Activated CD4-positive, alpha-beta T cell treated with anti-CD3 and anti-CD28 coated beads, Interleukin-2, amount 50 U/mL, for 16 hours (primary cell): Measurements from ENCODE around the gene MATN1.

Experiments
- DNase-seq: peaks from one replicate; pipeline ENCODE4 v3.0.0-alpha.2; 2020

MATN1 gene

DNA sequence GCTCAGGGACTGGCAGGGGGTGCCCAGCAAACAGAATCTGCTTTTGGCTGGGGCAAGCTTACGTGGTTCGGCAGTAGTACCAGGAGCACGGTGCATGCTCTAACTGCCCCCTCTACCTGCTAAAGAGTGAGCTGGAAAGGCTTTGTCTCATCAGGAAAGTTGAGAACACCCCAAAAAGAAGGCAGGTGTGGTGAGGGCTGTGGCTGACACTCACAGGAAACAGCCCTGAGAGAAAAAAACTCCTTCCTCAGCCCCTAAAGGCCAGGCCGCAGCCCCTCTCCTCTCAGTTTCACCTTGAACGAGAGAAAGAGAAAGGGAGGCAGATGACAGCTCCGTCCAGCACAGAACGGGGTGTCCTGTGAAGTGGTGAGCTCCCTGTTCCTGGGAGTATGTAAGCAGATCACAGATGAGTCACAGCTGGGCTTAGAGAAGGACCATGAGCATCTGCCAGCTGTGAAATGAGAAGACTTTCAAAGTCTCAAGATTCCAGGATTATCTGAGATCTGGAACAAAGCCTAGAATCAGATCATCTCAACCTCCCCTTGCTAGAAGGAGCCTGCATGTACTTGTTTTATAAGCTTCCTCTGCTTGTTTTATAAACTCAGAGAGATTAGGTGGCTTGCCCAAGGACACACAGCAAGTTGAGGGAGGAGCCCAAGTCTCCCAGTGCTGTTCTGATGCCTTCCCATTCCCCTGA lies 20.8 kb upstream of the MATN1 start:
- peak; percentile 56 for DNase-seq

DNA sequence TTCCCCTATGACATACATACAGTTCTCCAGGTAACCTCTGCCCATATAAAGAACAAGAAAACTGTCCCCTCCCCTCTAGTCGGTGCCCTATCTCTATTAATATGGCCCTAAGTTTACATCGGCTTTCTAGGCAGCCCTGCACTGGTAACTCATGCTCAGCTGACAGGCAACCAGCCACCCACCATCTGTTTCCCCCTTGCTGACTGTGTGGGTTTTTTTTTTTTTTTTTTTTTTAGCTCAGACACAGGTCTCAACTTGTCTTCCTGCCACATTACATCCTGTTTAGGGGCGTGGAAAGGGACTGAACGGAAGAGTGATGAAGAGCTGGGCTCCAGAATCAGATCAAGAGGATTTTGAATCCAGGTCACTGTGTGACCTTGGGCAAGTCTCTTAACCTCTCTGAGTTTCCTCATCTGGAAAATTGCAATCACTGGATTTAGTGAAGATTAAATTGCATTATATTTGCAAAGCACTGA lies 20.2 kb upstream of the MATN1 start:
- peak; percentile 85 for DNase-seq

DNA sequence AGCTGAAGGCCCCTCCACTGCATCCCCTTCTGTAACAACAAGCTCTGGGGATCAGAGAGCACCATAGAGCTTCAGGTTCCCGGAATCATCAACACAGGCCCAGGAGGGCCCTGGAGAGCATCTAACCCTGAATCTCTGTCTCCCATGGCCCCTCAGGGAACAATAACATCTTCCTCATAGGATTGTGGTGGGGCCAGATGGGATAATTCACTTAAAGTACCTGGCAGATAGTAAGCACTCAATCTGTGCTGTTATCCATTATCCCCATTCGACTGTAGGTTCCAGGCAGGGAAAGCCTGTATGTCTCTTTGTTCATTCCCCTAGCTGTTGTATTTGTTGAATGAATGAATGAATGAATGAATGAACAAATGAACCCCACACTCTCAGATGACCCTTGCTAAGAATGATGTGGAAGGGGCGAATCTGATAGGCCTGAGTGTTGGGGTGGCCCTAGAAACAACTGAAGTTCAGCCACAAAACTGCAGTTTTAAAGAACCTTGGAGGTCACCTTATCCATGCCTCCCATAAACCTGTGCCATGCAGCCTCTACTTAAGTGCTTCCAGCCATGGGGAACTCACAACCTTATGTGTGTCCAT lies 19.7 kb upstream of the MATN1 start:
- no peak for DNase-seq

DNA sequence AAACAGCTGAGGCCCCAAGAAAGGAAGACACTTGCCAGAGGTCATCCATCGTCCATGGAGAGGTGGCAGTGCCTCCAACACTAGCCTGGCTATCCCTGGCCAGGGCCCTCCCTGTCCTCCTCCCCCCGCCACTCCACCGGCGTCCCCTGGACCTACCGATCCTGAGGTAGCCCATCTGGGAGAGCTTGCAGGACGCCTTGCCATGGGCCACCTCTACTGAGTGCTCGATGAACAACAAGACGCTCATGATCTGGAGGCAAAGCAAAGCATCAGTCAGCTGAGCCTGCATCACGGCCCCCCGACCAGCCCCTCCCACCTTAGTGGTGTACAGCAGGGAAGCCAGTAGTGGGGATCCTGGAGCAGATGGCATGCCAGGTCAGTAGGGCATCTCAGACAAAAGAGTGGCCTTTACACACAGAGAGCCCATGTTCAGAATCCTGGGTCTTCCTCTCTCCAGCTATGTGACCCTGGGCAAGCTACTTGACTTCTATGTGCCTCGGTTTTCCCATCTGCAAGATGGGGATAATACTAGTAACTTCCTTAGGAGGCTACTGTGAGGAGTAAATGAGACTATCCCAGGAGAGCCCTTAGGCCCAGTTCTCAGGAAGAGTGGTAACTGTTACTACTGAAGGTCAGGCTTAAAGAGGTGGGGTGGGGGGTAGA lies 19.0 kb upstream of the MATN1 start:
- DNase-seq: no peak

DNA sequence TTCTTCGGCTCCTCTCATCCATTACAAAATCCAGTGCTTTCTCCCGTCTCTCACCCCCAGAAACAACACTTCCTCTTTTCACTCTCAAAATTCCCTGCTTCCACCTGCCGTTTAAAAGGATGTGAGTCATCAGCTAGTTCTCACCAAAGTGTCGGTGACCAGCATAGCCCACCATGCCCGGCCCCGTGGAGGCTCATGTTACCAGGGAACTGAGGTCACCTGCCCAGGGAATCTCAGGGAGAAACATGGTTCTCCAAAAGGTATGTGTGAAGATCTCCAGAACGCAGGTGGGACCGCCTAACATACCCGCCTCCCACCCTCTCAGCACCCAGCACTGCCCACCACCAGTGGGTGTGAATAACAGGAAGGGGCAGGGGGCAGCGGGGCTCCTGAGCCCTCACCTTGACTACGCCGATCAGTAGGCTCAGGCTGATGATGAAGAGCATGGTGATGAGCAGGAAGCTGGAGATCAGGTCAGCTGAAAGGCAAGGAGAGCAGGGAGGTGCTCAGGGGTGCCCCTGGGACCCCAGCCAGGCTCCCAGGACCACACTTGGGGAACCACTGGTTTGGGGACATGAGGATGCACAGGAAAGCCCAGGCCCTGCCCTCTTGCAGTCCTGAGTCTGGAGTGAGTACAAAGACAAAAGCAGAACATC lies 18.0 kb upstream of the MATN1 start:
- DNase-seq: no peak

DNA sequence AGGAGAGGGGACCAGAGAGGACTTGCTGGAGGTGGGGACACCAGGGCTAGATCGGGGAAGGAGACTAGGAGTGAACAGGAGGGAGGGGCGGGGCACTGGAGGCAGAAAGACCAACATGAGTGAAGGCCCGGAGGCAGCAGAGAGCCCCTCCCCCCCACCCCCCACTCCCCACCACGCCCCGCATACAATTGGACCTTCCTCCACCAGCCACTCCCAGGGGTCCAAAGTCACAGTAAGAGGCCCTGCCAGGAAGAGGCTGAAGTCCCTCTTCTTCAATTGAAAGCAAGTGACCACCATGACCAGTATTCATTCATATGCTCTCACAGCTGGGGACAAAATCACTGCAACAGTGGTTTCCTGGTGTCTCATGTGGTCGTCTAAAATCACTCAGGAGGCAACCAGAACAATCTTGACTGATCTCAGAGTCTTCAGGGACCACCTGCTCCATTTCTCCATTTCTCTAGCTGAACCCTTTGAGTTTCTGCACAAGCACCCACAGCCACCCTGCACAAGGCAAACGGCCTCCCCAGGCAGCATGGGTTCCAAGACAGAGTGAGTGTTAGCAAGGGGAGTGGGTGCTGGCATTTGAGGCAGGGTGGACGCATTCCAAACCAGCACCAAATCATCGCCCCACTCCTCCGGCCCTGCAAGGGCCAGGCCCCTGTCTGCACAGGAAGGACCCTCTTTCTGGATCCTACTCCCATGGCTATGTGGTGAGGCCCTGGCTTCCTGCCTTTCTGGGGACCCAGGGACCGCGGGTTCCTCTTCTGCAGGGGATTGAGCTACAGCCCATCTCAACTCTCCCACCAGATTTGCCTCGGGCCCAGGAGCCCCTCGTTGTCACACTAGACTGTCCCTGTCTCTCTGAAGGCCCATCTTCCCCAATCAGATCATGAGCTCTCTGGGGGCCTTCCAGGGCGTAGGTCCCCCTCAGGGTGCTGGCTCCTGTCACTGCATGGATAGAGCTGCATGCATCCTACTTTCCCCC lies 17.2 kb upstream of the MATN1 start:
- DNase-seq: no peak

DNA sequence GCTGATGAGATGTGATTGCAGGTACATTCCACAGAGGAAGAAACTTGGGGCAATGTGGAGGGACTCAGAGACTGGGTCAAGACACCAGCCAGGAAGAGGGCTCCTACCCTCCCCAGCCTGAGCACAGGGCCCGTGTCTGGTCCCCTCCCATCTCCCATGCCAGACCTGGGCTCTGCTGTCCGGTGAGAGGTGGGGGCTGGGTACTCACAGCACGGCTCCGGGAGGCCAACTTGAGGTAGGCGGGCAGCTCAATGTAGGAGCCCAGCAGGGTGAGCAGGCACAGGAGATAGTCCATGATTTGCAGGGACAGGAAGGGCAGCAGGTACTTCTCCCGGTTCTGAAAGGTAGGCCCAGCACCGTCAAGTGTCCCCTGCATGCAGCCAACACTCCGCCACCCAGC lies 16.2 kb upstream of the MATN1 start:
- DNase-seq: no peak

DNA sequence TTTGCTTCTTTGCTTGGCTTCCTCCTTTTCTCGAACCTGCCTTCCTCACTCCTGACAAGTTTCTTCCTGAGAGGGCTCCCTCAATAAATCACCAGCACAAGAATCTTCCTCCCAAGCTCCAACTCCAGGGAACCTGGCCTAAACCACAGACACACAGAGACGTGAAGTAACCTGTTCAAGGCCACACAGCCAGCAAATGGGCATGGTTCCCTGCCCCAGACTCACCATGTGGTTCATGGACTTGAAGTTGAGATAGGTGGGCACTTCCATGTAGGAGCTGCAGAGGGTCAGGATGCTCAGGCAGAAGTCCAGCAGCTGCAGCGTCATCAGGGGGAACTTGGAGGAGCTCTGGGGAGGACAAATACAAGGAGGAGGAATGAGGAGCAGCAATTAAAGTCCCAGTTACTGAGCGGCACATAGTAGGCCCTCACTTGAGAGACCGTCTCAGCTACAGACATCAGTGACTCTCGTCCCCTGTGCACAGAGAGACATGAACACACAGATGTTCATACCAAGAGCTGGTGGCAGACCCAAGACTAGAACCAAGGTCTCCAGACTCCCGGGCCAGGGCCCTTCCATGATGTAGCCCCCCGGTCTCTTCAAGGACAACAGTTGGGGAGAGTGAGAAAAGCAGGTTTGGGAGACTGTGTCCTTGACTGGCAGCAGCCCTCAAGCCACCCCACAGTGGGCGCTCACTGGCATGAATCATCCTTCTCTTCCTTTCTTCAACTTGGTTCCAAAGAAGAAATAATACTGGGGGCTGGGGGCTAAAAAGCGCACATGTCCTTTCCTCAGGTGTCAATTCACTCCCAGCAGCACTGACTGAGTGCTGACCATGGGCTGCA lies 15.6 kb upstream of the MATN1 start:
- DNase-seq: no peak

DNA sequence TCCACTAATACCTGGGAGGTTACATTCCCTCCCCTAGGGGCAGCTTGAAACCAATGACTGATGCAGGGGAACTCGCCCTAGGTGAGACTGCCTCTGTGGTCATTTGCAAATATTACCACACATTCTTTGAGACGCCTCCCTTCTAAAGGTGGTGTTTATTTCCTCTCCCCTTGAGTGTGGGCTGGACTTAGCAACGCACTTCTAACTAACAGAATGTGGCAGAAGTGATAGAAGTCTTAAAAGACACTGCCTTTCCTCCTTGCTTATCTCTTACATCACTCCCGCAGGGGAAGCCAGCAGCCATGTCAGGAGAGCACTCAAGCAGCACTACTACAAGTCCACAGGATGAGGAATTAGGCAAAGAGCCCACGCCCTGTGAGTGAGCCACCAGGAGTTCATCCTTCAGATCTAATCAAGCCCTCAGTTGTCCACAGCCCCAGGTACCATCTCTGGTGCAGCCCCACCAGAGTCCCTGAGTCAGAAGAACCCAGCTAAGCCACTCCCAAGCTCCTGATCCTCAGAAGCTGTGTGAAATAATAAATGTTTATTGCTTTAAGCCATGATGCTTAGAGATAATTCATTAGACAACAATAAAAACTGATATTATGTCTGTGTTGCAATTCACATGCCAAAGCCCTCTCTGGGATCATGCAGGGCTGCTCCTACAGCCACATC lies 14.8 kb upstream of the MATN1 start:
- no peak for DNase-seq

DNA sequence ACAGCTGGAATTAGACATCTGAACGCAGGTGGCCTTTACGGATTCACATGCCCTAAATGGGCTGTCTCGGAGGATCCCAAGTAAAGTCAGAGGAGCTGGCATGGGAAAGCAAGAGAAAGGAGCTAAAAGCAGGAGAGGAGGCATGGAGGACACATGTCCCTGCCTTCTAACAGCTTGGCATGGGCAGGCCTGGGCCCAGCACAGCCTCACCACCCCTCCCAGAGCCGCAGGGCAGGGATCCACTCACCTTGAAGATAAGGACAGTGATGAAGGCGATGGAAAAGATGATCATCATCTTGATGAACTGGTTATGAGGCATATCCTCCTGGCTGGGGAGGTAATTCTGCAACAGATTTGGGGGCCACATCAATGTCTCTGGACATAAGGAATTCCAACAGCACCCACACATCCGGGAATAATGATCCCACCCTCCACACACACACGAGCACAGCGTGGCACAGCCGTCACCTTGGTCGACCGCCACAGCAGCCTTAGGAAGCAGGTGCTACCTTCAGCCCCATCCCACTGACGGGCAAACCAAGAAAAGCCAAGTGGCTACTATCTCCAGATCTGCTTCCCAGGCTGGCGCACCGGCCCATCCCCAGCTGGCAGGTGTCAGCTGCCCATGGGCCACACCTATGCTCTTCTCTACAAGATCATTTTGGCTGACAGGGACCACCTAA lies 14.1 kb upstream of the MATN1 start:
- no peak for DNase-seq

DNA sequence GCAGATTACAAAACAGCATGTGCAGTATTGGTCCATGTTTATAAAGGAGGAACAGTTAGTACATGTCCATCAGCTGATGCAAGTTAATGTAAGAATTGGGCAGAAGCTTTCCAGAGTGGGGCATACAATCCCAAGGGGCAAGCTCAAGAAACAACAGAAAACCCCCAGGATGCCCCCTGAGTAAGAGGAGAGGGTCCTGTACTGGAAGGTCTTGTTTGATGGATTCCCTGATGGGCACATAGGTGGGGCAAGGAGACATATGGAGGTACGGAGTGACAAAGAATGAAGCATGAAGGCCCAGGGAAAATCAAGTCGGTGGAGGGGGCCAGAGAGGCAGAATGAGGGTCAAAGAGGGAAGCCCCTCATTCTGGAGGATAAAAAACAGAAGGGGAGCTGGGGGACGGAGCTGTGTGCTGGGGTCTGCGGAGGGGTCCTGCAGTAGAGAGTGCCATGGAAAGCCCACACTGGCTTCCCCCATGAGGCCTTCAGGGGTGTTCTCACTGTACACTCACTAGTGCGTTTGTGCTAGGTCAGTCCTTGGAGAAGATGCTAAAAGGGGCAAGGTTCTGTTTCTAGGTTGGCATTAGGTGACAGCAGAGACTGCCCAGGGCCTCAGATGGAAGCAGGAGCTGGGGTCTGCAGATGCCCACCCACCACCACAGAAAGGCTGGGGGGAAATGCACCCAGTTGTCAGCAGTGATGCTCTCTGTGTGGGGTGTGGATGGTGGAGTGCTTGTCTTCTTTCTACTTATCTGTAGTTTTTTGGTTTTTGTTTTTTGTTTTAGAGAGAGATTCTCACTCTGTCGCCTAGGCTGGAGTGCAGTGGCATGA lies 12.5 kb upstream of the MATN1 start:
- no peak for DNase-seq

DNA sequence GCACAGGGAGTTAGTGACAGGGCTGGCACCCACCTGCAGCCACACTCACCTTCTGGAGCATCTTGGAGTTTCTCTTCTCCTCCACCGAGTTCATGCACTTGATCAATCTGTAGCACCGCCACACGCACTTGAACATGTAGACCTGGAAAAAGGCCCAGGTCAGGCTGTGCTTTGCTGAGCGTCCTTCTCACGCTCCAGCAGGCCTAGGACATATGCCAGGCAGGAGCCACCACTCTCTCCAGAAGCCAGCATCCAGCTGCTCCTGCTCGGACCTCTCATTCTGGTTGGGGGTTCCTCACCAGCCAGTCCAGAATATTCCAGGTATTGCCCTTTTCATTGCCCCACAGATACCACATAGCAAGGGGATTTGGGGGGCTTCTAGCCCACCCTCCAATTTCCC lies 11.7 kb upstream of the MATN1 start:
- DNase-seq: no peak

DNA sequence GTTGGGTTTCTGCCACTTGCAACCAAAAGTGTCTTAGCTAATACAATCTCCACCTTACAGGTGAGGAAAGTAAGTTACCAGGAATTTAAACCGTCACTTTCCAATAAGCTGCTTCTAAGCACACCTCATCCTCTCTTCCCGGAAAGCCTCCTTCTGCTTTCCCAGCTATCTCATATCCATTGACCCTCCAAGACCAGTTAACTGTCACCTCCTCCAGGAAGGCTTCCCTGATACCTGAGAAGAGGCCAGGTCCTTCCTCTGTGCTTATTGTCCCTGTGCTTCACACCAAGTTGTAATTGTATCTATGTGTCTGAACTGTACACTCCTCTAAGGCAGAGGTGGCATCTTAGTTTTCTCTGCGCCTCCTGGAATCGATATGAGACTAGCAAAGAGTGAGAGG lies 11.2 kb upstream of the MATN1 start:
- no peak for DNase-seq

DNA sequence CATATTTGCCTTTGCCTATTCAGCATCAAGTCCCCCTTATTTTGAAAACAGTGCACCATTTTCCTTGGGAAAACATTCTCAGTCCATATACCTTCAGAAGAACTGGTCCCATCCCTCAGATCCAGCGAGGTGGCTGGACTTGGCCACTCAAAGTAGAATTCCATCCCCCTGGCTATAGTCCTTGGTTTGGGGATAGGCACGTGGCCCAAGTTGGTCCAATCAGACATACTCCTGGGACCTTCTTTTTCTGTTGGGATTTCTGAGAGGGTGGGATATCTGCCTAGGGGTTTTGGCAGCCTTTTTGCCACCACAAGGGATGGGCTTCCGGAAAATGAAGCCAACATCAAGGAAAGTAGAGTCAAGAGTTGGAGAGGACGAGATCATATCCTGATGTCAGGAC lies 10.7 kb upstream of the MATN1 start:
- no peak for DNase-seq

DNA sequence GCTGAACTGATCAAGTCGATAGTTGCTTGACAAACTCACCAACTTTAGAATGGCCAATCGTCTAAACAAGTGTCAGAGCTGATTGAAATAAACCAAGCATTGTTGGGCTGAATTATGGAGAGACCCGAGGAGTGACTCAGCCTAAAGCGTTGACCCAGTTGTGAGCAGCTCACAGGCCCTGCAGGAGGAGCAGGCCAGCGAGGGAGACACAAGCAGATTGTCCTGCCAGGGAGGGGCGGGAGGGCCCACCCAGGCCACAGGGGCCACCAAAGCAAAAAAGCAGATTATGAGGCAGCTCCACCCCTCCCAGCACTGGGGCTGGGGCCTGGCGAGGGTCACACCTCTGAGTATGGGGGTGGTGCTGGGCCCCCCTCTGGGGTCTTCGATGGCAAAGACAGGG lies 10.1 kb upstream of the MATN1 start:
- no peak for DNase-seq

DNA sequence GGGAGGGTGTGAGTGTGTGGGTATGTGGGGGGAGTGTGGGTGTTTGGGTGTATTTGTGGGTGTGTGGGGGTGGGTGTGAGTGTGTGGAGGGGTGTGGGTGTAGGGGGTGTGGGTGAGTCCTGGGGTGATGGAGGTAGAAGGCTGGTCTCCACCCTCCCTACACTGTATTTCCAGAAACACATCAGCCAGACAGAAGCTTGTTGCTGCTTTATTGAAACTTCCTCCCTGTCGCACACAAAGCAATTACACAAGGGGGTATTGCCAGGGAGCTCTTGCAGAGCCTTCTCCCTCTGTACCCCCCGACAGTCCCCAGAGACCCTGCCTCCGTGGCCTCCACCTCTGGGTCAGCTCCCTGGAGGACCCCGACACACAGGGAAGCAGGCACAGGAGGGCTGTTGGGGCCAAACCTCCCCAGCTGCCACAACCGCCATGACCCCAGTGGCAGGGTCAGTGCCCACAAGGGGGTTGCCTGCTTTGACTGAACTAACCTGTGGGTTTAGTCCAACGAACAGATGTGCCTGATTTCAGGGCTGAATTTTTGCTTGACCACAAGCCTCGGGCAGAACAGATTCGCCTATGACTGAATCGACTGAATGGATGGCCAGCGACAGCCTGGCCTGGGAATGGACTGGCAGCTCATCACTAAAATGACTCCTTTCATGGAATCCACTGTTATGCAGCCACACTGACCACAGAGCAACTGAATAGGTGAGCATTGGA lies 9.1 kb upstream of the MATN1 start:
- DNase-seq: no peak

DNA sequence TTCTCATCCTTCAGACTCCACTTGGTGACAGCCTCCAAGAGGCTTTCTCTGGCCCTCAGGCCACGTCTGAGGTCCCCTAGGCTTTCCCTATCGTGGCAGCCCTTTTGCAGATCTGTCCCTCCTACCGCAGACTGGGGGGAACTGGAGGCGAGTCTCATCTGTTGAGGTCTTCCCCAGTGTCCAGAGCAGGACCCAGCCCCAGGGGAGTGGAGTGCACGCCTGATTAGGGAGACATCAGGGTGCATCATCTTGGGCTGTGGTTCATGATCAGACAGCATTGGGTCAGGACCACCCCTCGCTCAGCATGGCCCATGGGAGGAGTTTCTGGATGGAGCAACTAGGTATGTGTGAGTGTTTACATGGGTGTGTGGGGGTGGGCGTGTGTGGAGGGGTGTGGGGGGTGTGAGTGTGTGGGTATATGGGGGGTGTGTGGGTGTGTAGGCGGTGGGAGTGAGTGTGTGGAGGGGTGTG lies 8.5 kb upstream of the MATN1 start:
- no peak for DNase-seq

DNA sequence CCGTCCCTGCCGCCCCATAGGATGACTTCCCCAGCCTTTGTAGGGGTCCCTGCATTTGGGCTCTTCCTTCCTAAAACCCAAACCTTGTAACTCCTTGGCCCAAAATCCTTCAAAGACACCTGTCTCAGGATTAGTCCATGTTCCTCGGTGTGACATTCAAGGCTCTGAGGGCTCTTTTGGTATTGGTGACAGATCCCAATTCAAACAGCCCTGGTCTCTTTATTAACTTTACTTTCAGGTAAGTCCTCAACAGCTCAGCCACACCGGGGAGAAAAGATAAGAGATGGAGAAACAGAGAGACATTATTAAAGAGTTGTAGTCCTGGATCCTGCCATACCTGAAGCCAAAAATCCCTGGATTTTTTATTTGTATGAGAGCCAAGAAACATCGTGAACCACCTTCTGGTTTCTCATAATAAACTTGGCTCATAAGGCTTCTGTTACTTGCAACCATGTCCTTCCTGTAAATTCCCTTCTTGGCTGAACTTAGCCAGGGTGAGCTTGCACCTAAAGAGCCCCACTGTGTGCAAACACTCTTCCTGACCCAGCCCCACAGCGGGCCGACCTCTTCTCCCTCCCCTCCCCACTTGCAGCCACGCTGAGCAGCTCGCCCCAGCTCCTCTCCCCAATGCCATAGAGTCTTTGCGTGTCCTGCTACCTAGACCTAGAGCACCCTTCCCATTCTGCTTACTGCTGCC lies 7.9 kb upstream of the MATN1 start:
- DNase-seq: no peak
